Mucosa of descending colon (tissue), 3 donors: ENCODE results near the gene WDFY3. TPM values are rescaled to one million over a fixed set of nuclear protein-coding genes. Genes with fewer than 3 reads are reported as not detected.

Experiments used
- ATAC-seq: fragments of 200-7000 bp; cut with Tn5 transposase; one replicate; pipeline ENCODE4 v1.9.1; 2020; ENCODE audit warnings: mild to moderate bottlenecking, moderate library complexity
- DNase-seq, 3 donors: peaks; one replicate each; pipeline ENCODE4 v3.0.0-alpha.2; 2020
- H3K36me3 ChIP-seq: fragments of 200-600 bp; one replicate; pipeline ENCODE4 v1.8.0; 2021; ENCODE audit warnings: low read depth, mild to moderate bottlenecking
- H3K4me1 ChIP-seq: fragments of 200-600 bp; one replicate; pipeline ENCODE4 v1.8.0; 2021; ENCODE audit warnings: low read depth, mild to moderate bottlenecking
- H3K4me3 ChIP-seq: fragments of 200-600 bp; one replicate; pipeline ENCODE4 v1.8.0; 2021; ENCODE audit warnings: mild to moderate bottlenecking
- H3K9me3 ChIP-seq: fragments of 200-600 bp; one replicate; pipeline ENCODE4 v1.8.0; 2021; ENCODE audit warnings: mild to moderate bottlenecking
- intact Hi-C, 2 donors: fragments of 100-400 bp; cut with DNase I in 1 of 2; cut with micrococcal nuclease in 1 of 2; formaldehyde crosslinking; loops; one replicate each; pipeline versions ENCODE4 v1.11.0 to v1.11.1; 2022; cut with DNase I, micrococcal nuclease
- total RNA-seq, 3 donors: library from RNA; stranded (reverse); fragmentation: NEBNext Ultra II Directional in 2 of 3; extraction: Animal tissue kit (Norgen Biotek cat#: 25700) in 2 of 3; gene quantifications; one replicate each; pipeline versions ENCODE4 v1.2.1 to v1.2.4, GENCODE V29; 2021 to 2023
- TF ChIP-seq, protein P1 (sequence below): fragments of 200-600 bp; IDR thresholded peaks from one replicate; pipeline ENCODE4 v1.8.0; 2022; ENCODE audit warnings: antibody characterized with exemption, mild to moderate bottlenecking
- donor health status: DM: no; HTN: no; CAD: no; lungs with moderate emphysema.
- donor health status: DM: no; HTN: no; CAD: no.
- donor health status: DM: no; HTN: yes; CAD: no.

Gene WDFY3
- total RNA-seq, 3 donors from 2014 or later = 49.5 to 76.9 (median 55.5) TPM

DNA sequence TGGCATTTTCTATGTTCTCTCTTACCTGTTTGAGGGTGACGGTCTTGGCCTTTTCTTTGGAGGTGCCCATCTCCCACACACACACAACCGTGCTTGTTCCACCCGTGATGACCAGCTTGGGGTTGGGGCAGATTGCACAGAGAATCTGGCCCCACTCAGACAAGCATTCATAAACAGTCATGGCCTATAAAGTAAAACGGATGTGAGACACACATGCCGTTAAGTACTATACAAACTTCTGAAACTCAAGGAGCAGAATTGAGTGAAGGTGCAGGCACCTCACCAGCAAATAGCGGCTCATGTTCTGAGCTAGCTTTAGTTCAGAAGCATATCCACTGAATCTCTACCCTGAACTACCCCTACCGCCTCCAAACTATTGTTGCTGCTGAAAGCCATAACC lies 276.0 kb downstream of the WDFY3 start:
- DNase-seq (no peak), ATAC-seq (no peak)
- Histone ChIP-seq H3K4me3 (no peak overlapping the region), H3K36me3 (peaks cover 4% of the 10 kb centered on the region), H3K9me3 (no peaks in the 10 kb centered on the region), H3K4me1 (no peaks in the 10 kb centered on the region)
- TF ChIP-seq, protein P1, sequence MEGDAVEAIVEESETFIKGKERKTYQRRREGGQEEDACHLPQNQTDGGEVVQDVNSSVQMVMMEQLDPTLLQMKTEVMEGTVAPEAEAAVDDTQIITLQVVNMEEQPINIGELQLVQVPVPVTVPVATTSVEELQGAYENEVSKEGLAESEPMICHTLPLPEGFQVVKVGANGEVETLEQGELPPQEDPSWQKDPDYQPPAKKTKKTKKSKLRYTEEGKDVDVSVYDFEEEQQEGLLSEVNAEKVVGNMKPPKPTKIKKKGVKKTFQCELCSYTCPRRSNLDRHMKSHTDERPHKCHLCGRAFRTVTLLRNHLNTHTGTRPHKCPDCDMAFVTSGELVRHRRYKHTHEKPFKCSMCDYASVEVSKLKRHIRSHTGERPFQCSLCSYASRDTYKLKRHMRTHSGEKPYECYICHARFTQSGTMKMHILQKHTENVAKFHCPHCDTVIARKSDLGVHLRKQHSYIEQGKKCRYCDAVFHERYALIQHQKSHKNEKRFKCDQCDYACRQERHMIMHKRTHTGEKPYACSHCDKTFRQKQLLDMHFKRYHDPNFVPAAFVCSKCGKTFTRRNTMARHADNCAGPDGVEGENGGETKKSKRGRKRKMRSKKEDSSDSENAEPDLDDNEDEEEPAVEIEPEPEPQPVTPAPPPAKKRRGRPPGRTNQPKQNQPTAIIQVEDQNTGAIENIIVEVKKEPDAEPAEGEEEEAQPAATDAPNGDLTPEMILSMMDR = no peak
- intact Hi-C loops = no loop called here

DNA sequence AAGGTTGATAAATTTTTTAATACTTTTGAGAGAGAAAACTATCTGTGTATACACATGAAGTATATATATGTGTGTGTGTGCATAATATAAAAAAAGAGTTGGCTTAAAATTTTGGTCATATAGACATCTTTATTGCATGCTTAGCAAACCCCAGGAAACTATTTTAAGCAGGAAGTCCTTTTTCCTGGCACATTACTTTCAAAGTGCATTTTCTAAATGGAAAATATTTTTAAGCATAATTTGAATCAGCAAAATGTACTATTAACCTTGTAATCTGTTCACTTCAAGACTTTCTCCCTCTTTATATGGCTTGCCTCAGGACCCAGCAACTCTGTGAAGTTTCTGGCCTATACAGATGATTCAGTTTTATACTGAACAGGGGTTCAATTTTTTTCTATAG lies 277.3 kb downstream of the WDFY3 start:
- no peak overlapping the region for H3K4me3 ChIP-seq
- TF ChIP-seq, protein P1 = no peak
- intact Hi-C loops = no loop called here
- peaks cover 4% of the 10 kb centered on the region for H3K36me3 ChIP-seq
- no peaks in the 10 kb centered on the region for H3K4me1 ChIP-seq
- H3K9me3 ChIP-seq = no peaks in the 10 kb centered on the region
- no peak for DNase-seq
- ATAC-seq = no peak

DNA sequence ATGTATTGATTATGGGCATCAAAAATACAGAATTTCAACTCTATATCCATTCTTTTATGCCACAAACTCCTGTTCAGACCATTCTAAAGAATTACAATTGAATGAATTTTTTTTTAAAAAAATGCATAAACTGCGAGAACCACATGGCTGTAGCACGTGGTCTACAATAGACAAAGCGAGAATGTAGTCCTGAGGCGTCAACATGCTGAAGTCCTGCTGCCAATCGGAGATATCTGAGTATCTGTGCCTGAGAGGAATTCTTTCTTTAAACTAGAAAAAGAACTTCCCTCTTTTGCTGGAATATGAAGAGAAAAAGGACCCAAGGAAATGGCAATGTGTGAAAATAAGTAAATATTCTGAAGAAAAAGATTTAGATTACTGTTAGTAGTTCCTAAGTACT lies 277.9 kb downstream of the WDFY3 start:
- intact Hi-C loops = no loop called here
- ATAC-seq = no peak
- Histone ChIP-seq H3K4me3 (no peak overlapping the region), H3K36me3 (peaks cover 4% of the 10 kb centered on the region), H3K4me1 (no peaks in the 10 kb centered on the region), H3K9me3 (no peaks in the 10 kb centered on the region)
- TF ChIP-seq, protein P1 = no peak
- no peak for DNase-seq

DNA sequence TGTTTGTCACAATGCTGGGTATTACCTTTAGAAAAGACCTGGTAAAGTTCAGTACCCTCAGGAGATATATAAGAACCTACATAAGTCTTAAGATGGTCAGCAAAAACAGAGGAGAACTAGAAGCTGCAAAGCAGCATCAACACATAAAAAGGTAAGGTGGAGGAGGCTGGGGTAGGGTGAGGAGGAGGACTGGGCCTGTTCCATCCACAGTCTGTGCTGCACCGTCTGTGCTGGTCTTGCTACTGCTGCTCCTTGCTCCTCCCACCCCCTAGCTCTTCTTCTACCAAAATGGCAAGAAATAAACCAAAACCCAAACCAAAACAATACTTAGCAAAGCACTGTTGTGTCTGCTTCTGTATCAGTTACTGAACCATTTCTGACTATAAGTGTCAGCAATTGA lies 281.4 kb downstream of the WDFY3 start:
- Histone ChIP-seq H3K4me3 (no peak overlapping the region), H3K36me3 (no peaks in the 10 kb centered on the region), H3K4me1 (peaks cover 7% of the 10 kb centered on the region), H3K9me3 (no peaks in the 10 kb centered on the region)
- no peak for ATAC-seq
- DNase-seq = no peak
- TF ChIP-seq, protein P1 = no peak
- intact Hi-C loops = no loop called here

DNA sequence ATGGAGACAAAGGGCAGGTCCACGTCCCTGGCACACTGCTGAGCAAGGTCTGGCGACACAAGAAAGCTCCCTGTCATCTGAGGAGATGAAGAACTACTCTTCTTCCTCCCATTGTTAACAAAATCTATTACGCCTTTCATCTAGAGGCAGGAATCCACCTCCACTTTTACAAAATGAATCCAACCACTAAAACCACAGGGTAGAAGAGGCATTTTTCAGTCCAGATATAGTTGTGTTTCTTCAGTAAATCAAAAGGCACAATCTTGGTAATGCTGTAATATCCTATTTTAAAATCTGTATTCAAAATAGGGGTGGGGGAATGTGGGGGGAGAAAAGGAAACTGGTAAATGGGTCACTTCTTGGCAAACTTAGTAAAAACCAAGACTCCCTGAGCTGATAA lies 282.1 kb downstream of the WDFY3 start:
- no peak overlapping the region for H3K4me3 ChIP-seq
- intact Hi-C loops = no loop called here
- peaks cover 7% of the 10 kb centered on the region for H3K4me1 ChIP-seq
- DNase-seq (no peak), ATAC-seq (no peak)
- TF ChIP-seq, protein P1 = no peak
- no peaks in the 10 kb centered on the region for H3K36me3 ChIP-seq
- no peaks in the 10 kb centered on the region for H3K9me3 ChIP-seq
